H9 (cell line): ENCODE data around the gene ADAMTS2. TPM values are rescaled to one million over a fixed set of nuclear protein-coding genes. Genes with fewer than 3 reads are reported as not detected.
A peak's percentile ranks its signal among the peaks of the same experiment; 100 is the strongest.

Experiments used
- DNase-seq: peaks from one replicate; pipeline ENCODE4 v3.0.0-alpha.2; 2017
- H2AFZ ChIP-seq: one replicate; pipeline ENCODE4 v1.6.1; 2013; ENCODE audit warnings: mild to moderate bottlenecking, low read length, control low read depth, moderate library complexity
- H2AK5ac ChIP-seq: 2 replicates; pipeline ENCODE4 v1.6.1; 2013; ENCODE audit warnings: low read length, control low read depth, mixed read lengths; ENCODE audit not compliant: insufficient read length
- H2BK120ac ChIP-seq: one replicate; pipeline ENCODE4 v1.6.1; 2013; ENCODE audit warnings: low read depth, mild to moderate bottlenecking, low read length, control low read depth, inconsistent platforms; ENCODE audit not compliant: poor library complexity, severe bottlenecking
- H2BK12ac ChIP-seq: 2 replicates; pipeline ENCODE4 v1.6.1; 2013; ENCODE audit warnings: low read length, control low read depth, mixed read lengths, low read depth; ENCODE audit not compliant: insufficient read length
- H2BK15ac ChIP-seq: 2 replicates; pipeline ENCODE4 v1.6.1; 2013; ENCODE audit warnings: low read depth, low read length, control low read depth
- H2BK20ac ChIP-seq: one replicate; pipeline ENCODE4 v1.6.1; 2013; ENCODE audit warnings: low read depth, mild to moderate bottlenecking, low read length, control low read depth, inconsistent platforms; ENCODE audit not compliant: poor library complexity, severe bottlenecking
- H2BK5ac ChIP-seq: 2 replicates; pipeline ENCODE4 v1.6.1; 2013; ENCODE audit warnings: low read length, control low read depth, mixed read lengths; ENCODE audit not compliant: insufficient read length
- H3K14ac ChIP-seq: 2 replicates; pipeline ENCODE4 v1.6.1; 2013; ENCODE audit warnings: low read length, control low read depth; ENCODE audit not compliant: insufficient read depth
- H3K18ac ChIP-seq: 2 replicates; pipeline ENCODE4 v1.6.1; 2013; ENCODE audit warnings: low read depth, mild to moderate bottlenecking, mixed read lengths, low read length, control low read depth; ENCODE audit not compliant: insufficient read length
- H3K23ac ChIP-seq: 2 replicates; pipeline ENCODE4 v1.6.1; 2013; ENCODE audit warnings: low read length, control low read depth, mixed read lengths, low read depth; ENCODE audit not compliant: insufficient read length
- H3K23me2 ChIP-seq: 2 replicates; pipeline ENCODE4 v1.6.1; 2013; ENCODE audit warnings: low read depth, mild to moderate bottlenecking, mixed read lengths, low read length, control low read depth; ENCODE audit not compliant: insufficient read length, poor library complexity, severe bottlenecking
- H3K27ac ChIP-seq: 2 replicates; pipeline ENCODE4 v1.5.1; 2013; ENCODE audit warnings: low read length, control low read depth, mixed read lengths, low read depth; ENCODE audit not compliant: insufficient read length
- H3K27me3 ChIP-seq: 2 replicates; pipeline ENCODE4 v1.6.1; 2013; ENCODE audit warnings: low read length, control low read depth, inconsistent platforms; ENCODE audit not compliant: insufficient read depth
- H3K4ac ChIP-seq: 2 replicates; pipeline ENCODE4 v1.6.1; 2013; ENCODE audit warnings: low read depth, mild to moderate bottlenecking, control low read depth, inconsistent platforms, low read length, moderate library complexity
- H3K4me1 ChIP-seq: 2 replicates; pipeline ENCODE4 v1.6.1; 2013; ENCODE audit warnings: low read length, control low read depth, inconsistent platforms; ENCODE audit not compliant: insufficient read depth
- H3K4me2 ChIP-seq: 2 replicates; pipeline ENCODE4 v1.6.1; 2013; ENCODE audit warnings: low read length, control low read depth, mixed read lengths; ENCODE audit not compliant: insufficient read length, insufficient read depth
- H3K56ac ChIP-seq: 2 replicates; pipeline ENCODE4 v1.6.1; 2013; ENCODE audit warnings: low read depth, mild to moderate bottlenecking, mixed read lengths, low read length, control low read depth; ENCODE audit not compliant: insufficient read length
- H3K79me1 ChIP-seq: 2 replicates; pipeline ENCODE4 v1.6.1; 2013; ENCODE audit warnings: low read depth, mild to moderate bottlenecking, moderate library complexity, low read length, control low read depth, inconsistent platforms; ENCODE audit not compliant: insufficient read depth, poor library complexity, severe bottlenecking
- H3K79me2 ChIP-seq: 2 replicates; pipeline ENCODE4 v1.6.1; 2013; ENCODE audit warnings: low read length, control low read depth, inconsistent platforms; ENCODE audit not compliant: insufficient read depth
- H3K9ac ChIP-seq: 2 replicates; pipeline ENCODE4 v1.6.1; 2013; ENCODE audit warnings: low read length, control low read depth, mixed read lengths; ENCODE audit not compliant: insufficient read length; ENCODE audit errors: extremely low read depth
- H3K9me3 ChIP-seq: one replicate; pipeline ENCODE4 v1.6.1; 2013; ENCODE audit warnings: low read depth, low read length, inconsistent platforms; ENCODE audit not compliant: control insufficient read depth
- H3T11ph ChIP-seq: one replicate; pipeline ENCODE4 v1.6.1; 2013; ENCODE audit warnings: mild to moderate bottlenecking, low read length, control low read depth, inconsistent platforms
- H4K20me1 ChIP-seq: one replicate; pipeline ENCODE4 v1.6.1; 2013; ENCODE audit not compliant: control insufficient read depth, insufficient read length, insufficient read depth
- H4K5ac ChIP-seq: 2 replicates; pipeline ENCODE4 v1.6.1; 2013; ENCODE audit warnings: low read depth, mild to moderate bottlenecking, mixed read lengths, low read length, control low read depth; ENCODE audit not compliant: insufficient read length
- H4K8ac ChIP-seq: replicated peaks from 2 replicates; pipeline ENCODE4 v1.6.1; 2013; ENCODE audit warnings: low read length, control low read depth, mixed read lengths, low read depth; ENCODE audit not compliant: insufficient read length
- H4K91ac ChIP-seq: 2 replicates; pipeline ENCODE4 v1.6.1; 2013; ENCODE audit warnings: low read depth, mild to moderate bottlenecking, moderate library complexity, mixed read lengths, low read length, control low read depth; ENCODE audit not compliant: insufficient read length
- H3K27ac Mint-ChIP-seq, 3 experiments: 2 replicates in 2 of 3; 3 replicates in 1 of 3; pipeline ENCODE4 v1.8.0; 2020 to 2021; ENCODE audit warnings: mixed read lengths in 3 of 3, mild to moderate bottlenecking in 1 of 3, moderate library complexity in 1 of 3
- H3K27me3 Mint-ChIP-seq: 2 replicates; pipeline ENCODE4 v1.8.0; 2021; ENCODE audit warnings: low read depth, mild to moderate bottlenecking, moderate library complexity, mixed read lengths
- H3K36me3 Mint-ChIP-seq, 3 experiments: 2 replicates in 2 of 3; 3 replicates in 1 of 3; pipeline ENCODE4 v1.8.0; 2020 to 2021; ENCODE audit warnings: low read depth in 3 of 3, mixed read lengths in 3 of 3; ENCODE audit not compliant: insufficient read depth in 1 of 3
- H3K4me1 Mint-ChIP-seq, 2 experiments: 2 replicates each; pipeline ENCODE4 v1.8.0; 2020; ENCODE audit warnings: mixed read lengths in 2 of 2
- H3K4me3 Mint-ChIP-seq, 2 experiments: 2 replicates in 1 of 2; 3 replicates in 1 of 2; pipeline ENCODE4 v1.8.0; 2020 to 2021; ENCODE audit warnings: mild to moderate bottlenecking in 2 of 2, mixed read lengths in 2 of 2, moderate library complexity in 1 of 2
- H3K9me3 Mint-ChIP-seq, 2 experiments: 2 replicates in 1 of 2; 3 replicates in 1 of 2; pipeline ENCODE4 v1.8.0; 2020; ENCODE audit warnings: mild to moderate bottlenecking in 2 of 2, mixed read lengths in 2 of 2, moderate library complexity in 1 of 2
- WGBS: extraction: QIAGEN DNeasy Blood & Tissue Kit; methylation state at CpG from one replicate; pipeline ENCODE4 v1.1.7; 2013; ENCODE audit warnings: missing lambda C conversion rate, low lambda C conversion rate, mixed read lengths; ENCODE audit not compliant: insufficient read length; ENCODE audit errors: extremely low coverage; 5-methylcytosine and 5-hydroxymethylcytosine counted together
- total RNA-seq: library from RNA; stranded (reverse); gene quantifications from 2 replicates; pipeline ENCODE4 v1.2.1, GENCODE V29; 2021
- TF ChIP-seq, protein P1 (sequence below): fragments of 200-600 bp; sonication (generic); conservative IDR thresholded peaks from 3 replicates; pipeline ENCODE4 v1.8.0; 2021; ENCODE audit warnings: antibody characterized with exemption, mild to moderate bottlenecking

The ADAMTS2 gene
- total RNA-seq, 1 experiment from 2014 or later: 5.4 TPM

DNA sequence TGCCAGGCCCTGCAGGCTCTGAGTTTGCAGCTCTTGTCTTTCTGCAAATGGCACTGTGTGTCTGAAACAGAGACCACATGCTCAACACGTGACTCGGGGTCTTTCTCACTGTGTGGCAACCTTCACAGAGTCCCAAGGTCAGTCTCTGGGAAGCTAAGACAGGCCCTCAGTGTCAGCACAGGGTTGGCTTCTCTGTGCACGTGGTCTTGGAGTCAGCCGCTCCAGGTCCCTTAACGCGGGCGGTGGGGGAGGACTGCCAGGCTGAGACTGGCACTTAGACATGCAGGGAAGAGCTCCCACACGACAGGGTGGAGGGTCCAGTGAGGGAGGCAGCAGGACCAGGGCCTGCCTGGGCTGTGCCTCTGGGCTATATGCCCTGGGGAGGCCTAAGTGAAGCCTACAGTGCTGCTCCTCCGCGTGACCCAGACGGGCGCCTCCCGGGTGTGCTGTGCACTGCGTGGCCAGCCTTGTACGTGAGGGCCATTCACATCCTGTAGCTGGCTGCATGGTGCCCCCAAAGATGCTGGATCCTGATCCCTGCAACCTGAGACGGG lies 76.8 kb downstream of the ADAMTS2 start:
- Histone ChIP-seq H3K27ac (no peak overlapping the region), H3T11ph (no peak overlapping the region), H3K79me2 (no peaks in the 10 kb centered on the region), H2BK12ac (no peak overlapping the region), H3K56ac (no peak overlapping the region), H3K23ac (no peak overlapping the region), H2BK15ac (no peak overlapping the region), H3K4me2 (no peak overlapping the region), H3K79me1 (no peaks in the 10 kb centered on the region), H4K5ac (no peak overlapping the region), H2BK120ac (no peak overlapping the region), H3K4me1 (no peaks in the 10 kb centered on the region), H4K91ac (no peak overlapping the region), H3K9me3 (no peaks in the 10 kb centered on the region), H4K8ac (no peak overlapping the region), H2AFZ (no peak overlapping the region), H3K4ac (no peak overlapping the region), H3K27me3 (no peaks in the 10 kb centered on the region), H3K18ac (no peak overlapping the region), H3K23me2 (no peaks in the 10 kb centered on the region), H2BK5ac (no peak overlapping the region), H2BK20ac (no peak overlapping the region), H3K14ac (no peak overlapping the region), H4K20me1 (no peaks in the 10 kb centered on the region), H3K9ac (no peak overlapping the region), H2AK5ac (no peak overlapping the region)
- TF ChIP-seq, protein P1, sequence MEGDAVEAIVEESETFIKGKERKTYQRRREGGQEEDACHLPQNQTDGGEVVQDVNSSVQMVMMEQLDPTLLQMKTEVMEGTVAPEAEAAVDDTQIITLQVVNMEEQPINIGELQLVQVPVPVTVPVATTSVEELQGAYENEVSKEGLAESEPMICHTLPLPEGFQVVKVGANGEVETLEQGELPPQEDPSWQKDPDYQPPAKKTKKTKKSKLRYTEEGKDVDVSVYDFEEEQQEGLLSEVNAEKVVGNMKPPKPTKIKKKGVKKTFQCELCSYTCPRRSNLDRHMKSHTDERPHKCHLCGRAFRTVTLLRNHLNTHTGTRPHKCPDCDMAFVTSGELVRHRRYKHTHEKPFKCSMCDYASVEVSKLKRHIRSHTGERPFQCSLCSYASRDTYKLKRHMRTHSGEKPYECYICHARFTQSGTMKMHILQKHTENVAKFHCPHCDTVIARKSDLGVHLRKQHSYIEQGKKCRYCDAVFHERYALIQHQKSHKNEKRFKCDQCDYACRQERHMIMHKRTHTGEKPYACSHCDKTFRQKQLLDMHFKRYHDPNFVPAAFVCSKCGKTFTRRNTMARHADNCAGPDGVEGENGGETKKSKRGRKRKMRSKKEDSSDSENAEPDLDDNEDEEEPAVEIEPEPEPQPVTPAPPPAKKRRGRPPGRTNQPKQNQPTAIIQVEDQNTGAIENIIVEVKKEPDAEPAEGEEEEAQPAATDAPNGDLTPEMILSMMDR: no peak
- Mint-ChIP-seq H3K36me3 (no peaks in the 10 kb centered on the region), H3K27me3 (no peaks in the 10 kb centered on the region; the same call in none of the 2 replicates), H3K9me3 (no peaks in the 10 kb centered on the region), H3K4me3 (no peak overlapping the region), H3K4me1 (peaks cover 14 to 26% of the 10 kb centered on the region in 2 experiments), H3K27ac (no peak overlapping the region; a peak in 1 of 7 replicates)
- DNase-seq: peak; percentile 18
- whole genome bisulfite sequencing: no CpG with 5 or more reads among the region's 16 CpGs
